GM18951 (cell line): Measurements from ENCODE around the gene PDE3A.

ENCODE experiments used
- POLR2A ChIP-seq: IDR thresholded peaks from 4 replicates; pipeline ENCODE4 v1.6.1; 2011; ENCODE audit warnings: mild to moderate bottlenecking; ENCODE audit not compliant: insufficient read length, insufficient read depth; ENCODE audit errors: extremely low read depth
- in situ Hi-C: fragments of 300-500 bp; cut with MboI; formaldehyde crosslinking; loops from one replicate; pipeline ENCODE4 v1.12.0; 2022; ENCODE audit warnings: low sequenced_read_pairs, mixed read lengths, inconsistent platforms; ENCODE audit not compliant: unreplicated experiment

PDE3A gene

DNA sequence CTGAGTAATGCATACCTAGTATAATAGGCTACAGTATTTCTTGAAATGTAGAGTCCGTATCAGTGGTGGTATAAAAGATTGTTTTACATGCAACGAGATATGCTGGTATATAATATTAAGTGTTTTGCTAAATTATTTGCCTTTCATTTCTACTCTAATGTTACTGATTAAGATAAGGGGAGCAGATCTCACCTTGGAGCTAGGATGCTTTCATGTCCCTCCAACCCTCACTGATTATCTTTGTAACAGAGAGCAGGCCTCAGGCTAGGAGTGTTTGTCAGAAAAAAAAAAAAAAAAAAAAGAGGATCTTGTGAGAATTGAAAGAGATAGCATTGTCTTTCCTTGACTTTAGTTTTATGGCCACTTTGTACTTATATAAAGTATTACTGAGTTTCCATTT, 92.6 kb downstream of the PDE3A start:
- no peak for TF ChIP-seq POLR2A
- in situ Hi-C loops, result no loop called here

DNA sequence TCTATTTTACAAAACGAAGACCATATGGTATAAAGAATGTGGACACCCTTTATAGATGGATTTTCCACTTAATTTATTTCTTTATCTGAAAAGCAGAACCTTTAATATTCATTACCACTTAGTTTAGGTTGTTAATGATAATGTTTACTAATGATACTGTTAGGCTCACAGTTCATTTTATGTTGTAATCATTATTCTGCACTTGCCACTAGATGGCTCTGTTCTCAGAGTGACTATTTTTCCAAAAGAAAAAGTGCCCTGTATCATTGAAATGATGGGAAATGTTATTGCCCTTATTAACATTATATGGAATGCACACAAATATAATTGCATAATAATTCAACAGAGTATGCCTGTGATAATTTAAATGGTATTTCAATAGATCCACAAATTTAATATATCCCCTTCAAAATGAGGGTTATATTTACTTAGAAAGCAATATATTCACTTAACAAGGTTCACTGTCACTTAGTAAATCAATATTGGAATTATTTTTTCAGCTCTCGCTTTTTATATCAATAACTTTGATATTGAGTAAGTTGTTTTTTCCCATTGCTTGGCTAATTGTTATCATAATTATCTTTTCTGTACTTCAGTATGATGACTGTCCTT, 95.7 kb downstream of the PDE3A start:
- in situ Hi-C loops, result no loop called here
- no peak for TF ChIP-seq POLR2A

DNA sequence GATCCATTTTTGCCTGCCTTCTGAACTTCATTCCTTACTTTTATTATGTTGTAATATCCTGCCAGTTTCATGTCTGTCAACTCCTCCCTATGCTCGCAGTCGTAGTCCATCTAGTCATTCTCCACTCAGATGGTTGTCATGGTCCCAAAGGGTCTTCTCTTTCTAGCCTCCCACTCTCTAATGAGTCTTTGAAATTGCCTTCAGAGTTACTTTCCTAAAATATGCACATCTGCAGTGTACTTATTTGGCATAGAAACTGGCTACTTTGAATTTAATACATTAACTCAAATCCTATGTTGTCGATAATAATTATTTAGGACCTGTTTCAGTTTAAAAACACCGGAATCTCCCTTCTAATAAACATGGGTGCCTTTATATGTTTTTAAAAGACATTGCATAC, 101.0 kb downstream of the PDE3A start:
- TF ChIP-seq POLR2A, result no peak
- in situ Hi-C loops, result no loop called here

DNA sequence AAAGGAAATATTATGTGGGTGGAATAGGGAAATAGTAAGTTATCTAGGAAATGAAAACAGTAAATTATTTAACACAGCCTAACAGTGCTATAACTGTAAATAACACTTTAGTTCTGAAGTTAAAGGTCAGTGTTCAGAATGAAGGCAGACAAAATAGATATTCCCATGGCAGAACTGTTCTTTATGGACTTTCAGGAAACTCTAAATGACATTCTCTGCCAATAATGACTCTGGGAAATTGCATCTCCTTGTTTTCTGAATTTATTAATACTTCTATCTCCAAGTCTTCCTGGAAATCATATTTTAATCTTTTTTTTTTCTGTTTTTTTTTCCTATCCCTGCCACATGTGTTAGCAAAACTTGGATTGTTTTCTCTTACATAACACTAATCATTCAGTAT, 101.4 kb downstream of the PDE3A start:
- in situ Hi-C loops, result no loop called here
- TF ChIP-seq POLR2A, result no peak

DNA sequence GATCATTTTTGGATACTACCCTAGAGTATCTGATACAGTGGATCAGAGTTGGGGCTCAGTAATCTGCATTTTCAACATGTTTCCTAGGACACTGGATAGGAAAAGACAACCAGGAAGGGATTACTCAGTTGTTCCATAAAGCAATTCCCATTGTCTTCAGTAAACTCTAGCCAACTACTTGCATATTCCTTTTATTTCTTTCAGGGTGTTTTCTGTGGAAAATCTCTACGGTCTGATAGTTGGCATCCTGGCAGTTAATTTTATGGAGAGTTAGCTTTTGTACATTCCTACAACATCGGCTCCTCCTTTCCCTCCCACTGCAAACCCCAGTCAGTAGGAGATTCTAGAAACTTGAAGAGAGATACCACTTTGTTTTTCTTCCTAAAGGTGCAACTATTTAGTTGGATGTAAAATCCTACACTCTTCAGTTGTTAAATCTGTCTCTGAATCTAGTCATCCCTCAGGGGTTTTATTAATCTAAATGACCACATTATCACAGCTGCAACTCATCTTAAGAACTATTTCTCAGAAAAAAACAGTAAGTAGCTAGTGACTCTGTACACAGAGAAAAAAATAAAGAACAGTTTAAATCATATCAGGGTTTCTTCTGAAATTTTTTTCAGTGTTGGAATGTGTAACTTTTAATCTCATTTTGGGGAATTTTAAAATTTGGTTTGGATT, 103.9 kb downstream of the PDE3A start:
- no peak for TF ChIP-seq POLR2A
- in situ Hi-C loops, result no loop called here

DNA sequence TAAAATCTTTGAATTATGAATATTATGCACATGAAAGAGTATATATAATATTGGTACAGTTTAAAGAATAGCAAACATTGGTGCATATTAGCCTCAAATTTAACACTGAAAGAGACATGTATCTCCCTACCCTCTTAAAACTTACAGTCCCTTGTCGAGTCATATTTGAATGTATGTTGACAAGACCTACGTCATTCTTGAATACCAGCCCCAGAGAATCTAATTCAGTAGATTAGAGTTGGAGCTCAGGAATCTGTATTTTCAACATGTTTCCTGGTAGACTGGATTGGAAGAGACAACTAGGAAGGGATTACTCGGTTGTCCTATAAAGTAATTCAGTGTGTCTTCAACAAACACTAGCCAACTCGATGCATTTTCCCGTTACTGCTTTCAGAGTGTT, 104.8 kb downstream of the PDE3A start:
- in situ Hi-C loops, result no loop called here
- no peak for TF ChIP-seq POLR2A

DNA sequence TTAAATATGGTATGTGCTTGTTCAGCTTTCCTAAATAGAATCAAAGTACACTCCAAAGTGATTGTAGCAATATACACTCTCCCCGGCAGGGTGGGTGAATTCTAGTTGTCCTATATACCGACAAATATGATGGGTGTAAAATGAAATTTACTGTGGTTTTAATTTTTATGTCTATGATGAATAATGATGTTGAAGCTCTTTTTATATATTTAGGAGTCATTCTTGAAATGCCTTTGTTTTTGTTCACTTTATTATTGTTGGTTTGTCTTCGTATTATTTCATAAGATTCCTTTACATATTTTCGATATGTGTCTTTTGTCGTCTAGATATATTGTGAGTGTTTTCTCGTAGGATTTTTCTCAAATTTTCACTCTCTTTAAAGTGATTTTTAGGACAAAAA, 105.7 kb downstream of the PDE3A start:
- in situ Hi-C loops, result no loop called here
- TF ChIP-seq POLR2A, result no peak

DNA sequence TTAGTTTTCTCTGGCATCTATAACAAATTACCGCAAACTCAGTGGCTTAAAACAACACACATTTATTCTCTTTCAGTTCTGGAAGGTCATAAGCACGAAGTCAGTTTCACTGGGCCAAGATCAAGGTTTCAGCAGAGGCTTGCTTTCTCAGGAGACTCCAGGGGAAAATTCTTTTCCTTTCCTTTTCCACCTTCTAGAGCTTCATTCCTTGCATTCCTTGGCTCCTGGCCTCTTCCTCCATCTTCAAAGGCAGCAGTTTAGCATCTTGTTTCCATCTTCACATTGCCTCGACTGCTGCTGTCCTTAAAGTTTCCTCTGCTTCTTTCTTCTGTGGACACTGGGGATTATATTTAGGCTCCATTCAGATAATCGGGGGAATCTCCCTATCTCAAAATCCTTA, 106.1 kb downstream of the PDE3A start:
- TF ChIP-seq POLR2A, result no peak
- in situ Hi-C loops, result no loop called here

DNA sequence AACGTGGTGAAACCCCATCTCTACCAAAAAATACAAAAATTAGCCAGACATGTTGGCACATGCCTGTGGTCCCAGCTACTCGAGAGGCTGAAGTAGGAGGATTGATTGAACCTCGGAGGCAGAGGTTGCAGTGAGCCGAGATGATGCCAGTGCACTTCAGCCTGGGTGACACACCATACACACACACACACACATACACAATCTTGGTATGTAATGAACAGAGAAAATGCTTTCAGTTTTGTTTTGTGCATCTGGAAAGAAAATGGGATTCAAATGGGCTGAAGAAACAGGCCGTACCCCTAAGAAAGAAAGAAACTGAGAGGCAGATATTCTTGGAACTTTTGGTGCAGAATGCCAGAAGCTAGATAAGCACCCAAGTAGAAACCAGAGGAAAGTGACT, 107.2 kb downstream of the PDE3A start:
- no peak for TF ChIP-seq POLR2A
- in situ Hi-C loops, result no loop called here

DNA sequence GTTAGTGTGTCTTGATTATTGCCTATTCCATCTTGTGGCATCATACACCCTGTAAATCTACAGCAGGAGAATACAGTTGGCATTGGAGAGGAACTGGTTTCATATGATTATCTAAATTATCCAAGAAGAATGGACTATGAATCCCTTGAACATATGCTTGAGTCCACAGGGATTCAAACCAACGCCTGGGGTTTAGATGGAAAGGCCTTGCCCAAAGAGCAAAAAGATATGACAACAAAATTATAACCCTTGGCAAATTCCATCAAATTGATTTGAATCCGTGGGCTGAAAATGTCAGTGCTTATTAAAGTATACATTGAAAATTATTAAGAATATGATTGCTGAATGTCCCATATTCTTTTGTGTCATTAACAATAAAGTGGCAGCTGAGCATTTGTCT, 108.2 kb downstream of the PDE3A start:
- in situ Hi-C loops, result no loop called here
- no peak for TF ChIP-seq POLR2A

DNA sequence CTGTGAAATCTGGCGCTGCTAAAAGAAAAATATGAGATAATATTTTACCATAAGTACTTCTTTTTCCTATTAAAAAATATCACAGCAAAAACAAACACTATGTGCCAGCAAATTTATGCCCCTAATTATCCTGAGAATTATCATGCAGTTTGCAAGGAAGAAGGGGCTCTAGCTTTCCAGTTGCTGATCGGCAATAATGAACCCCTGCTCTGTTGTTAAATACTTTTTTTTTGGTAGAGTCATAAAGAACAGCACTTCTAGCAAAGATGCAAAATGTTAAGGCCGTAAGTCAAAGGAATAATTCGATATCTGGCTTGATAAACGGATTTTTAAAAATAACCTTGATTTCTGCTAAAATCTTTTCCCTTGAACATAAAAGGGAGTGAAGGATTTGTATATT, 108.9 kb downstream of the PDE3A start:
- in situ Hi-C loops, result no loop called here
- no peak for TF ChIP-seq POLR2A

DNA sequence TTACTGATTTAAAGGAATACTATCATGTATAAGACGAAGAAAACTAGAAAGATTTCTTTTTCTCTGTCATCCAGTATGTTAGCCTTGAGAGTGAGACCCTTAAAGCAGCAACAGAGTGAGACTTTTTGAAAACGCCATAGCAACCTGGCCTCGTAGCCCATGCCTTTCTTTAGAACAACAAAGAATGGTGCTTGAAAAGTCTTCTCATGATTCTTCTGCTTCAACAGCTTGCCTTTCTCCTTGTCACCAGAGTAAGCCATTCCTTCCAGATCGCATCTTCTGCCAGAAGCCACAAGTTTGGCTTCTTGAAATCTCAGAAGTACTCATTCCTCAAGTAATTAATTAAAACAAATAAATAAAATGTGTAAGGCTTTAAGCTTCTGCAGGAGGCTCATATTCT, 109.3 kb downstream of the PDE3A start:
- no peak for TF ChIP-seq POLR2A
- in situ Hi-C loops, result no loop called here

DNA sequence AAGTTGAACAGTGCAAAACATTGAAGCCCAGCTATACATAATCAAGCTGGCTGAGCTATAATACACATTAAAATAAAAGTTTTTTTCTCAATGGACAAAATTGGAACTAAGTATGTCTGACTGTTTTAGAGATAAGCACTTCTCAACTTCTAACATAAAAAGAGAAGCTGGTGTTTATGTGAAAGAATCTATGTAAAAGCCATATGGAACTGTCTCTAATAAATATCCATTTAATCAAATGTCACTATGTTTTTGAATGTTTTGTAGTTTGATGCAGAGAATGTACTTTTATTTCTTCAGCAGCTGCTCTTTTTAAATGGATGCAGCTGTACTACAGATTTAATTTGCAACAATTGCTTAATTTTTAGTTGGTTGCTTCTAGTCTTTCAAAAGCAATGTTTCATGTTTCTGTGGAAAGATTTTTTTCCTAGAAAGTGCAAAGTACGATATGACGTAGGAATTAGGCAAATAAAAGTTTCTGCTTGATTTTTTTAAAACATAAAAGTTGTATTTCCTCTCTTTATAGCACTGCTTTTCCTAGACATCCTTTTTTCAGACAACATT, 114.2 kb downstream of the PDE3A start:
- TF ChIP-seq POLR2A, result no peak
- in situ Hi-C loops, result no loop called here

DNA sequence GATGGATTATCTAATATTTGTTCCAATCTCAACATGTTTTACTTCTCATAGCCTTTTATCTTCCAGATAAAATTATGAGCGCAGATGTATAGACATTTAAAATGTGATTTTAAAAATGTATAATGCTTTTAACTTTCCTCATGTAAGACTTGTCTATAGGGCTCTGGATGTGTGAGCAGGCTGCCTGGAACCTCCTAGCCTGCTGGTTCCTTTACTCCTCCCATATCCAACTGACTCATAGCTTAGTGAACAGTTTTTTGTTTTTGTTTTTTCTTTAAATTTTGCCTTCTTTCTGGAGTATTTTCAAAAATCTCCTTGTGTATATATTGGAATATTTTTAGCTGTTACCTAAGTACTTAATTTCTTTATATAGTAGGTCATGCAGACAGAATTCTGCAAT, 115.4 kb downstream of the PDE3A start:
- no peak for TF ChIP-seq POLR2A
- in situ Hi-C loops, result no loop called here
